K562 (cell line): ENCODE measurements around the gene FMO2. TPM values are rescaled to one million over a fixed set of nuclear protein-coding genes. Genes with fewer than 3 reads are reported as not detected.

Experiments used
- ATAC-seq: fragments of 200-7000 bp; cut with Tn5 transposase; 3 replicates; pipeline ENCODE4 v1.9.1; 2020; ENCODE audit warnings: moderate library complexity
- BruUV-seq: library from RNA; stranded (reverse); fragments of 400-500 nt; replicated peaks from 2 replicates; lab custom pipeline; 2021; lab: Mats Ljungman, UMichigan
- CTCF ChIA-PET: fragments of 300-600 bp; formaldehyde crosslinking; extraction: SDS; loops from one replicate; lab custom pipeline; 2021; ENCODE audit warnings: low intra/inter-chr PET ratio; lab: Yijun Ruan, JAX
- POLR2A ChIA-PET: fragments of 300-600, 350-650 bp; sonication (Branson Sonifier 250); formaldehyde crosslinking; extraction: SDS; loops from one replicate; lab custom pipeline; 2021; ENCODE audit warnings: antibody characterized with exemption, inconsistent platforms; lab: Yijun Ruan, JAX
- DNase-seq, 4 experiments: peaks; one replicate each; pipeline versions ENCODE4 v3.0.0 to v3.0.0-alpha.2; 2011 to 2018; ENCODE audit warnings: low spot score in 3 of 4, mixed read lengths in 3 of 4; ENCODE audit errors: extremely low read depth in 1 of 4
- FAIRE-seq: peaks from 2 replicates; lab custom pipeline; 2011; peaks lifted over from hg19 to GRCh38; lab: Jason Lieb, UNC
- H2AFZ ChIP-seq: 2 replicates; pipeline ENCODE4 v1.6.0; 2011; ENCODE audit warnings: low read depth, low read length, control low read depth, inconsistent platforms
- H3K27ac ChIP-seq: fragments of 200-600 bp; 3 replicates; pipeline ENCODE4 v1.8.0; 2011; ENCODE audit warnings: low read depth, mild to moderate bottlenecking, control low read depth, inconsistent platforms, low read length, moderate library complexity, mixed read lengths; ENCODE audit errors: extremely low read depth
- H3K27me3 ChIP-seq, 2 experiments: fragments of 300-600 bp in 1 of 2; 2 replicates in 1 of 2; 3 replicates in 1 of 2; pipeline versions ENCODE4 v1.6.0 to v1.8.0; 2011; ENCODE audit warnings: inconsistent platforms in 2 of 2, low read length in 2 of 2, mild to moderate bottlenecking in 1 of 2, mixed read lengths in 1 of 2, moderate library complexity in 1 of 2; ENCODE audit not compliant: control insufficient read depth in 2 of 2, insufficient read depth in 2 of 2
- H3K36me3 ChIP-seq: fragments of 300-600 bp; 3 replicates; pipeline ENCODE4 v1.8.0; 2011; ENCODE audit warnings: mild to moderate bottlenecking, low read length, inconsistent platforms; ENCODE audit not compliant: control insufficient read depth, insufficient read depth
- H3K4me1 ChIP-seq, 2 experiments: fragments of 200-600 bp in 1 of 2; replicated peaks in 1 of 2; 2 replicates in 1 of 2; 3 replicates in 1 of 2; pipeline versions ENCODE4 v1.5.1 to v1.8.0; 2011; ENCODE audit warnings: inconsistent platforms in 2 of 2, low read length in 2 of 2, mild to moderate bottlenecking in 1 of 2, mixed read lengths in 1 of 2, moderate library complexity in 1 of 2; ENCODE audit not compliant: control insufficient read depth in 2 of 2, insufficient read depth in 2 of 2
- H3K4me2 ChIP-seq: 2 replicates; pipeline ENCODE4 v1.6.1; 2011; ENCODE audit warnings: low read length, control low read depth, inconsistent platforms, mixed read lengths; ENCODE audit not compliant: insufficient read depth
- H3K4me3 ChIP-seq: fragments of 200-600 bp; sonication (generic), shearing (Covaris generic); 2 replicates; pipeline ENCODE4 v1.5.1; 2016; ENCODE audit warnings: control low read depth, inconsistent platforms
- H3K79me2 ChIP-seq: fragments of 200-600 bp; 3 replicates; pipeline ENCODE4 v1.8.0; 2011; ENCODE audit warnings: low read length, inconsistent platforms; ENCODE audit not compliant: control insufficient read depth, insufficient read depth
- H3K9ac ChIP-seq, 2 experiments: 2 replicates each; pipeline versions ENCODE4 v1.6.0 to v1.6.1; 2011; ENCODE audit warnings: low read depth in 2 of 2, low read length in 2 of 2, control low read depth in 1 of 2, inconsistent platforms in 1 of 2, mild to moderate bottlenecking in 1 of 2, mixed read lengths in 1 of 2; ENCODE audit not compliant: insufficient read depth in 1 of 2
- H3K9me1 ChIP-seq: one replicate; pipeline ENCODE4 v1.6.0; 2011; ENCODE audit warnings: inconsistent platforms, mild to moderate bottlenecking, low read length, moderate library complexity; ENCODE audit not compliant: control insufficient read depth, insufficient read depth
- H3K9me3 ChIP-seq: replicated peaks from 2 replicates; pipeline ENCODE4 v1.5.1; 2011; ENCODE audit warnings: low read depth, low read length, inconsistent platforms; ENCODE audit not compliant: control insufficient read depth, insufficient read depth
- H4K20me1 ChIP-seq: replicated peaks from 2 replicates; pipeline ENCODE4 v1.6.1; 2011; ENCODE audit warnings: low read length, inconsistent platforms, mixed read lengths; ENCODE audit not compliant: control insufficient read depth, insufficient read depth
- CBX5 ChIP-seq: IDR thresholded peaks from 2 replicates; pipeline ENCODE4 v1.6.1; 2014; ENCODE audit warnings: low read depth, borderline replicate concordance
- ELF2 ChIP-seq: fragments of 250-450 bp; sonication (Bioruptor Pico); IDR thresholded peaks from 2 replicates; pipeline ENCODE4 v1.5.0; 2021; ENCODE audit warnings: mild to moderate bottlenecking
- ETV5 ChIP-seq: sonication (generic); formaldehyde crosslinking; IDR thresholded peaks from 2 replicates; pipeline ENCODE4 v1.4.0; 2020; ENCODE audit warnings: low read depth, mild to moderate bottlenecking, missing genetic modification reagents
- ETV6 ChIP-seq, 3 experiments: fragments of 150-350 bp in 1 of 3; sonication (generic) in 1 of 3; formaldehyde crosslinking in 1 of 3; IDR thresholded peaks; 2 replicates each; pipeline versions ENCODE4 v1.6.1 to v1.8.0; 2014 to 2022; ENCODE audit warnings: borderline replicate concordance in 2 of 3, low read depth in 2 of 3, antibody characterized with exemption in 1 of 3, low read length in 1 of 3, mild to moderate bottlenecking in 1 of 3, missing genetic modification reagents in 1 of 3
- PHB2 ChIP-seq: fragments of 450-650 bp; IDR thresholded peaks from 2 replicates; pipeline ENCODE4 v1.6.1; 2017; ENCODE audit warnings: low read depth
- POLR2A ChIP-seq: fragments of 450-650 bp; conservative IDR thresholded peaks from 2 replicates; pipeline ENCODE4 v1.6.1; 2016
- TCFL5 ChIP-seq: fragments of 250-450 bp; sonication (Bioruptor Pico); conservative IDR thresholded peaks from 2 replicates; pipeline ENCODE4 v1.6.1; 2021; ENCODE audit warnings: mild to moderate bottlenecking, moderate library complexity, matching md5 sums
- ZNF76 ChIP-seq: fragments of 250-450 bp; sonication (Bioruptor Pico); IDR thresholded peaks from 2 replicates; pipeline ENCODE4 v1.4.0; 2020; ENCODE audit warnings: mild to moderate bottlenecking, moderate library complexity, borderline replicate concordance
- ZNF766 ChIP-seq: fragments of 200-800 bp; sonication (Bioruptor generic); conservative IDR thresholded peaks from 2 replicates; pipeline ENCODE4 v1.6.1; 2016; ENCODE audit warnings: missing genetic modification characterization, missing compliant biosample characterization
- ZZZ3 ChIP-seq: fragments of 450-650 bp; IDR thresholded peaks from 2 replicates; pipeline ENCODE4 v1.6.1; 2016; ENCODE audit warnings: antibody characterized with exemption, mild to moderate bottlenecking, moderate library complexity
- WGBS: fragments of 100-300 bp; shearing (Covaris generic); methylation state at CpG from one replicate; pipeline ENCODE4 v1.1.6; 2016; ENCODE audit warnings: low coverage, mixed read lengths; ENCODE audit not compliant: insufficient coverage; ENCODE audit errors: missing lambda C conversion rate; 5-methylcytosine and 5-hydroxymethylcytosine counted together
- in situ Hi-C: fragments of 300-500 bp; cut with MboI; formaldehyde crosslinking; loops from 4 replicates; pipeline ENCODE4 v1.15.0; 2018; ENCODE audit warnings: inconsistent platforms, mixed read lengths
- intact Hi-C: fragments of 100-400 bp; cut with micrococcal nuclease; formaldehyde crosslinking; loops from 2 replicates; pipeline ENCODE4 v1.14.2; 2022
- polyA plus RNA-seq, 8 experiments: library from polyadenylated mRNA; depleted of rRNA in 4 of 8; stranded (reverse) in 5 of 8; unstranded in 3 of 8; fragments of >200 nt; fragmentation: Nextera tagmentation in 2 of 8; fragmentation: Illumina TruSeq in 1 of 8; extraction: Ambion mirVana in 2 of 8; extraction: Trizol in 1 of 8; gene quantifications; 2 replicates each; pipeline versions ENCODE4 v1.2.1 to v1.2.3, GENCODE V29; 2011 to 2014; ENCODE audit warnings: inconsistent platforms in 1 of 8, missing spikeins in 1 of 8
- total RNA-seq, 7 experiments: library from RNA; depleted of rRNA in 6 of 7; stranded (reverse); fragments of >200 nt in 6 of 7; fragmentation: Illumina TruSeq in 2 of 7; extraction: Trizol in 2 of 7; gene quantifications; 2 replicates each; pipeline versions ENCODE4 v1.2.1 to v1.2.3, GENCODE V29; 2011 to 2021; ENCODE audit warnings: low replicate concordance in 1 of 7
- TF ChIP-seq, protein P1 (sequence below): sonication (generic); formaldehyde crosslinking; IDR thresholded peaks from 2 replicates; pipeline ENCODE4 v1.8.0; 2023; ENCODE audit warnings: mild to moderate bottlenecking, missing genetic modification reagents
- TF ChIP-seq, protein P2 (sequence below), 2 experiments: fragments of 450-650 bp in 1 of 2; sonication (generic) in 1 of 2; formaldehyde crosslinking; conservative IDR thresholded peaks; 2 replicates each; pipeline versions ENCODE4 v1.4.0 to v1.8.1; 2020 to 2022; ENCODE audit warnings: mild to moderate bottlenecking in 1 of 2, missing genetic modification reagents in 1 of 2
- TF ChIP-seq, protein P3 (sequence below): fragments of 450-650 bp; conservative IDR thresholded peaks from 2 replicates; pipeline ENCODE4 v1.6.1; 2016; ENCODE audit warnings: missing genetic modification characterization, low read depth, mild to moderate bottlenecking, control low read depth, missing compliant biosample characterization
- TF ChIP-seq, protein P4 (sequence below): fragments of 450-650 bp; IDR thresholded peaks from 2 replicates; pipeline ENCODE4 v1.6.1; 2016; ENCODE audit warnings: borderline replicate concordance

FMO2 gene
- total and polyA plus RNA-seq, 9 of the 15 experiments (the other 6 are each of a cell fraction or from before 2014, with no cell fraction given): not detected

DNA sequence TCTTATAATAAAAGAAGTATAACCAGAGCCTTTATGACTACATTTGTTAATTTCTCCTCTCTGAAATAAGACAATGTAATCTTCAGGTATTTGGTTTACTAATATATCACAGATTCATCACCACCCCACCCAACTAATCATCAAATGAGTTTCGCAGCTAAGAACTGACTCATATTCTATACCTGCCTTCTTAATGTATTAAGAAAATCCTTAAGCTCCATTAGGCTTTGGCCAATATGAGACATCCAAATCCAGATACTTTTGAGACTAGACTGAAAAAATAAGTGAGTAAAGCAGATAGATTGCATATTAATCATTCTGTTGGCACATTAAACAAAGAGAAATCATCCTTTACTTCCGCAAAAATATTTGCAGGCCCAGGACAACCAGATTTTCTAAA lies 18.7 kb upstream of the FMO2 start (continued):
- TF ChIP-seq, protein P1, sequence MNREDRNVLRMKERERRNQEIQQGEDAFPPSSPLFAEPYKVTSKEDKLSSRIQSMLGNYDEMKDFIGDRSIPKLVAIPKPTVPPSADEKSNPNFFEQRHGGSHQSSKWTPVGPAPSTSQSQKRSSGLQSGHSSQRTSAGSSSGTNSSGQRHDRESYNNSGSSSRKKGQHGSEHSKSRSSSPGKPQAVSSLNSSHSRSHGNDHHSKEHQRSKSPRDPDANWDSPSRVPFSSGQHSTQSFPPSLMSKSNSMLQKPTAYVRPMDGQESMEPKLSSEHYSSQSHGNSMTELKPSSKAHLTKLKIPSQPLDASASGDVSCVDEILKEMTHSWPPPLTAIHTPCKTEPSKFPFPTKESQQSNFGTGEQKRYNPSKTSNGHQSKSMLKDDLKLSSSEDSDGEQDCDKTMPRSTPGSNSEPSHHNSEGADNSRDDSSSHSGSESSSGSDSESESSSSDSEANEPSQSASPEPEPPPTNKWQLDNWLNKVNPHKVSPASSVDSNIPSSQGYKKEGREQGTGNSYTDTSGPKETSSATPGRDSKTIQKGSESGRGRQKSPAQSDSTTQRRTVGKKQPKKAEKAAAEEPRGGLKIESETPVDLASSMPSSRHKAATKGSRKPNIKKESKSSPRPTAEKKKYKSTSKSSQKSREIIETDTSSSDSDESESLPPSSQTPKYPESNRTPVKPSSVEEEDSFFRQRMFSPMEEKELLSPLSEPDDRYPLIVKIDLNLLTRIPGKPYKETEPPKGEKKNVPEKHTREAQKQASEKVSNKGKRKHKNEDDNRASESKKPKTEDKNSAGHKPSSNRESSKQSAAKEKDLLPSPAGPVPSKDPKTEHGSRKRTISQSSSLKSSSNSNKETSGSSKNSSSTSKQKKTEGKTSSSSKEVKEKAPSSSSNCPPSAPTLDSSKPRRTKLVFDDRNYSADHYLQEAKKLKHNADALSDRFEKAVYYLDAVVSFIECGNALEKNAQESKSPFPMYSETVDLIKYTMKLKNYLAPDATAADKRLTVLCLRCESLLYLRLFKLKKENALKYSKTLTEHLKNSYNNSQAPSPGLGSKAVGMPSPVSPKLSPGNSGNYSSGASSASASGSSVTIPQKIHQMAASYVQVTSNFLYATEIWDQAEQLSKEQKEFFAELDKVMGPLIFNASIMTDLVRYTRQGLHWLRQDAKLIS (CRISPR knock-in tag): no peak
- TF ChIP-seq ZNF766: no peak
- TF ChIP-seq CBX5: no peak
- TF ChIP-seq, protein P2, sequence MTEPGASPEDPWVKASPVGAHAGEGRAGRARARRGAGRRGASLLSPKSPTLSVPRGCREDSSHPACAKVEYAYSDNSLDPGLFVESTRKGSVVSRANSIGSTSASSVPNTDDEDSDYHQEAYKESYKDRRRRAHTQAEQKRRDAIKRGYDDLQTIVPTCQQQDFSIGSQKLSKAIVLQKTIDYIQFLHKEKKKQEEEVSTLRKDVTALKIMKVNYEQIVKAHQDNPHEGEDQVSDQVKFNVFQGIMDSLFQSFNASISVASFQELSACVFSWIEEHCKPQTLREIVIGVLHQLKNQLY (CRISPR knock-in tag; conservative IDR thresholded peaks at IDR 0.05): no peak

DNA sequence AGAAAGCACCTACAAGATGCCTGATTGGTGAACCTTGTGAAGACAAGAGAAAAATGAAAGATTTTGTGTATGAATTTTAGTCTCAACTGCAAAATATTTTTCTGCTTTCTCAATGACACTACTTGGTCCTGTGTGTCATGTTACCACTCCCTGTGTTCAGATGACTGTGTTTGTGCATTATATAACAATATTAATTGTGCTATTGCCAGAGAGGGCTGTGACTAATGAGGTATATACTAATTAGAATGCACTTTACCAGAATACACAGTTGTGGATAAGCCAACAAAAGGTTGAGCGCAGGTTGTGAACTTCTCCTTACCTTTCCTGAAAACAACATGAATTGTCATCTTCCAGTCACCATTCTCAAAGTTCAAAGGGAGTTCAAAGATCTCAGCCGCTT lies 17.3 kb upstream of the FMO2 start:
- BruUV-seq: no TSS peak
- in situ Hi-C loops (no loop called here), intact Hi-C loops (no loop called here)
- H2AFZ ChIP-seq: no peak overlapping the region
- POLR2A ChIA-PET: no interaction called here
- CTCF ChIA-PET: no interaction called here
- no peaks in the 10 kb centered on the region for H4K20me1 ChIP-seq
- H3K4me3 ChIP-seq: no peak overlapping the region
- no peaks in the 10 kb centered on the region for H3K27me3 ChIP-seq
- ATAC-seq (no peak), DNase-seq (no peak), FAIRE-seq (no peak)
- WGBS: 0% methylated on average over 2 of the region's 2 CpGs
- no peaks in the 10 kb centered on the region for H3K9me1 ChIP-seq
- no peak overlapping the region for H3K9ac ChIP-seq
- H3K27ac ChIP-seq: no peak overlapping the region
- H3K9me3 ChIP-seq: no peaks in the 10 kb centered on the region; the same call in 1 of the 2 replicates
- H3K79me2 ChIP-seq: no peaks in the 10 kb centered on the region
- H3K4me2 ChIP-seq: no peak overlapping the region
- no peaks in the 10 kb centered on the region for H3K36me3 ChIP-seq
- no peaks in the 10 kb centered on the region for H3K4me1 ChIP-seq
- TF ChIP-seq ZNF76 (CRISPR knock-in tag) (no peak), ELF2 (no peak), ETV6 (IDR thresholded peaks at IDR 0.05; ENCODE audit: borderline replicate concordance in 1 of 2, low read depth in 2 of 2, low read length in 1 of 2) (no peak), ETV6 (CRISPR knock-in tag; IDR thresholded peaks at IDR 0.05; ENCODE audit: borderline replicate concordance) (no peak), ZZZ3 (no peak), POLR2A (no peak), PHB2 (no peak), TCFL5 (CRISPR knock-in tag) (no peak), ETV5 (CRISPR knock-in tag) (no peak)
- TF ChIP-seq, protein P3, sequence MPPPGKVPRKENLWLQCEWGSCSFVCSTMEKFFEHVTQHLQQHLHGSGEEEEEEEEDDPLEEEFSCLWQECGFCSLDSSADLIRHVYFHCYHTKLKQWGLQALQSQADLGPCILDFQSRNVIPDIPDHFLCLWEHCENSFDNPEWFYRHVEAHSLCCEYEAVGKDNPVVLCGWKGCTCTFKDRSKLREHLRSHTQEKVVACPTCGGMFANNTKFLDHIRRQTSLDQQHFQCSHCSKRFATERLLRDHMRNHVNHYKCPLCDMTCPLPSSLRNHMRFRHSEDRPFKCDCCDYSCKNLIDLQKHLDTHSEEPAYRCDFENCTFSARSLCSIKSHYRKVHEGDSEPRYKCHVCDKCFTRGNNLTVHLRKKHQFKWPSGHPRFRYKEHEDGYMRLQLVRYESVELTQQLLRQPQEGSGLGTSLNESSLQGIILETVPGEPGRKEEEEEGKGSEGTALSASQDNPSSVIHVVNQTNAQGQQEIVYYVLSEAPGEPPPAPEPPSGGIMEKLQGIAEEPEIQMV (tag): no peak
- TF ChIP-seq, protein P4, sequence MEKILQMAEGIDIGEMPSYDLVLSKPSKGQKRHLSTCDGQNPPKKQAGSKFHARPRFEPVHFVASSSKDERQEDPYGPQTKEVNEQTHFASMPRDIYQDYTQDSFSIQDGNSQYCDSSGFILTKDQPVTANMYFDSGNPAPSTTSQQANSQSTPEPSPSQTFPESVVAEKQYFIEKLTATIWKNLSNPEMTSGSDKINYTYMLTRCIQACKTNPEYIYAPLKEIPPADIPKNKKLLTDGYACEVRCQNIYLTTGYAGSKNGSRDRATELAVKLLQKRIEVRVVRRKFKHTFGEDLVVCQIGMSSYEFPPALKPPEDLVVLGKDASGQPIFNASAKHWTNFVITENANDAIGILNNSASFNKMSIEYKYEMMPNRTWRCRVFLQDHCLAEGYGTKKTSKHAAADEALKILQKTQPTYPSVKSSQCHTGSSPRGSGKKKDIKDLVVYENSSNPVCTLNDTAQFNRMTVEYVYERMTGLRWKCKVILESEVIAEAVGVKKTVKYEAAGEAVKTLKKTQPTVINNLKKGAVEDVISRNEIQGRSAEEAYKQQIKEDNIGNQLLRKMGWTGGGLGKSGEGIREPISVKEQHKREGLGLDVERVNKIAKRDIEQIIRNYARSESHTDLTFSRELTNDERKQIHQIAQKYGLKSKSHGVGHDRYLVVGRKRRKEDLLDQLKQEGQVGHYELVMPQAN: no peak
